Raji (cell line): ENCODE results near the gene SLC16A11.

Source experiments
- POLR2A ChIP-seq: IDR thresholded peaks from 2 replicates; pipeline ENCODE4 v1.6.1; 2011; ENCODE audit warnings: low read depth, low read length, control low read depth; ENCODE audit not compliant: insufficient read depth

Gene SLC16A11

GRCh38 chr17:7063518-7064094 lies 19.7 kb upstream of the SLC16A11 start:
- no peak for TF ChIP-seq POLR2A

GRCh38 chr17:7060165-7060891 lies 16.4 kb upstream of the SLC16A11 start:
- no peak for TF ChIP-seq POLR2A

GRCh38 chr17:7058831-7059447 lies 15.0 kb upstream of the SLC16A11 start:
- no peak for TF ChIP-seq POLR2A

- no peak for TF ChIP-seq POLR2A
Observed at GRCh38 chr17:7056386-7056785, 12.5 kb upstream of the SLC16A11 start.

GRCh38 chr17:7048968-7049367 lies 5.1 kb upstream of the SLC16A11 start:
- no peak for TF ChIP-seq POLR2A

- TF ChIP-seq POLR2A, result no peak
Observed at GRCh38 chr17:7047566-7047965, 3.7 kb upstream of the SLC16A11 start.

GRCh38 chr17:7046127-7046724 lies 2.3 kb upstream of the SLC16A11 start:
- no peak for TF ChIP-seq POLR2A

- no peak for TF ChIP-seq POLR2A
Observed at GRCh38 chr17:7045492-7046126, 1.7 kb upstream of the SLC16A11 start.

- no peak for TF ChIP-seq POLR2A
Observed at GRCh38 chr17:7043182-7043496, 753 bp downstream of the SLC16A11 start.

- peak; percentile 18; the same call in 1 of the 2 replicates for TF ChIP-seq POLR2A
Observed at GRCh38 chr17:7042501-7043181, 1.3 kb downstream of the SLC16A11 start.

GRCh38 chr17:7041607-7042500 lies 2.0 kb downstream of the SLC16A11 start:
- 0 out of 2 replicates have a peak, but pooled peaks have one; percentile 15 for TF ChIP-seq POLR2A

GRCh38 chr17:7039832-7040231 lies 4.1 kb downstream of the SLC16A11 start:
- no peak for TF ChIP-seq POLR2A

- TF ChIP-seq POLR2A, result no peak
Observed at GRCh38 chr17:7038025-7038862, 5.6 kb downstream of the SLC16A11 start.
